H1 (cell line): ENCODE results near the gene EHD4. TPM values are rescaled to one million over a fixed set of nuclear protein-coding genes. Genes with fewer than 3 reads are reported as not detected.

Experiments
- CTCF ChIA-PET: fragments of 300-600 bp; sonication (Branson Sonifier 250); formaldehyde crosslinking; loops from one replicate; lab custom pipeline; 2021; ENCODE audit not compliant: partially characterized antibody; lab: Charles Lee
- POLR2A ChIA-PET: fragments of 300-600 bp; sonication (Branson Sonifier 250); formaldehyde crosslinking; loops from one replicate; lab custom pipeline; 2021; ENCODE audit warnings: inconsistent platforms; ENCODE audit not compliant: partially characterized antibody; lab: Charles Lee
- DNase-seq, 2 experiments: peaks; one replicate each; pipeline versions ENCODE4 v3.0.0 to v3.0.0-alpha.2; 2010 to 2022; ENCODE audit warnings: low spot score in 2 of 2, low read depth in 1 of 2, mixed read lengths in 1 of 2
- FAIRE-seq: peaks from 2 replicates; lab custom pipeline; 2011; peaks lifted over from hg19 to GRCh38; lab: Jason Lieb, UNC
- H2AFZ ChIP-seq: 2 replicates; pipeline ENCODE4 v1.8.1; 2012; ENCODE audit warnings: low read length, inconsistent platforms
- H2AK5ac ChIP-seq: 2 replicates; pipeline ENCODE4 v1.6.1; 2013; ENCODE audit warnings: low read depth, low read length
- H2BK120ac ChIP-seq: replicated peaks from 2 replicates; pipeline ENCODE3; 2013; ENCODE audit warnings: low read depth, low read length, inconsistent platforms
- H2BK12ac ChIP-seq: 2 replicates; pipeline ENCODE4 v1.6.1; 2013; ENCODE audit warnings: low read depth, low read length
- H2BK15ac ChIP-seq: 2 replicates; pipeline ENCODE4 v1.6.1; 2013; ENCODE audit warnings: low read length
- H2BK20ac ChIP-seq: 2 replicates; pipeline ENCODE4 v1.6.1; 2013; ENCODE audit warnings: low read length
- H2BK5ac ChIP-seq: 2 replicates; pipeline ENCODE4 v1.6.1; 2013; ENCODE audit warnings: low read depth, low read length
- H3K14ac ChIP-seq: 2 replicates; pipeline ENCODE4 v1.6.1; 2013; ENCODE audit warnings: inconsistent platforms; ENCODE audit not compliant: insufficient read length
- H3K18ac ChIP-seq: 2 replicates; pipeline ENCODE4 v1.6.1; 2013; ENCODE audit warnings: low read length; ENCODE audit errors: extremely low read depth
- H3K23ac ChIP-seq: 2 replicates; pipeline ENCODE4 v1.6.1; 2013; ENCODE audit warnings: inconsistent platforms; ENCODE audit not compliant: insufficient read length
- H3K23me2 ChIP-seq: 2 replicates; pipeline ENCODE4 v1.6.1; 2013; ENCODE audit warnings: low read depth, low read length
- H3K27ac ChIP-seq: 2 replicates; pipeline ENCODE4 v1.6.1; 2011; ENCODE audit warnings: low read depth, low read length, inconsistent platforms
- H3K27me3 ChIP-seq, 4 experiments: replicated peaks in 1 of 4; 1 replicate in 1 of 4; 2 replicates in 3 of 4; pipeline versions ENCODE4 v1.6.1 to v1.8.1; 2011 to 2013; ENCODE audit warnings: low read length in 3 of 4, mild to moderate bottlenecking in 3 of 4, inconsistent platforms in 2 of 4, mixed read lengths in 2 of 4, moderate library complexity in 1 of 4; ENCODE audit not compliant: control insufficient read depth in 3 of 4, insufficient read depth in 3 of 4; ENCODE audit errors: extremely low read depth in 1 of 4
- H3K36me3 ChIP-seq, 4 experiments: 2 replicates each; pipeline versions ENCODE4 v1.6.1 to v1.8.1; 2011 to 2013; ENCODE audit warnings: mild to moderate bottlenecking in 4 of 4, low read length in 3 of 4, moderate library complexity in 2 of 4, control low read depth in 1 of 4, inconsistent platforms in 1 of 4; ENCODE audit not compliant: insufficient read depth in 4 of 4, control insufficient read depth in 2 of 4
- H3K4ac ChIP-seq: replicated peaks from 2 replicates; pipeline ENCODE3; 2013; ENCODE audit warnings: low read length, low read depth, mixed read lengths, inconsistent platforms; ENCODE audit not compliant: insufficient read length
- H3K4me1 ChIP-seq, 4 experiments: replicated peaks in 1 of 4; 1 replicate in 1 of 4; 2 replicates in 3 of 4; pipeline versions ENCODE4 v1.6.1 to v1.8.1; 2011 to 2013; ENCODE audit warnings: low read length in 3 of 4, inconsistent platforms in 2 of 4, mixed read lengths in 1 of 4; ENCODE audit not compliant: insufficient read depth in 4 of 4, control insufficient read depth in 3 of 4
- H3K4me2 ChIP-seq, 2 experiments: 2 replicates each; pipeline versions ENCODE4 v1.6.1 to v1.8.1; 2011 to 2013; ENCODE audit warnings: low read depth in 2 of 2, low read length in 2 of 2, control low read depth in 1 of 2, inconsistent platforms in 1 of 2, mild to moderate bottlenecking in 1 of 2; ENCODE audit not compliant: insufficient read depth in 1 of 2
- H3K4me3 ChIP-seq, 4 experiments: fragments of 200-600, 300-600 bp in 1 of 4; sonication (generic), shearing (Covaris generic), sonication (Bioruptor Twin) in 1 of 4; 2 replicates each; pipeline versions ENCODE4 v1.5.1 to v1.8.1; 2011 to 2016; ENCODE audit warnings: low read length in 4 of 4, low read depth in 3 of 4, control low read depth in 2 of 4, inconsistent platforms in 2 of 4, mild to moderate bottlenecking in 2 of 4, mixed read lengths in 1 of 4, moderate library complexity in 1 of 4; ENCODE audit not compliant: insufficient read depth in 2 of 4; ENCODE audit errors: extremely low read depth in 1 of 4
- H3K56ac ChIP-seq: replicated peaks from 2 replicates; pipeline ENCODE3; 2013; ENCODE audit warnings: low read depth, mild to moderate bottlenecking, mixed read lengths, low read length, inconsistent platforms; ENCODE audit not compliant: insufficient read length
- H3K79me1 ChIP-seq: 2 replicates; pipeline ENCODE4 v1.6.1; 2013; ENCODE audit warnings: low read depth, low read length, control low read depth
- H3K79me2 ChIP-seq, 2 experiments: 2 replicates each; pipeline versions ENCODE4 v1.6.1 to v1.8.1; 2012 to 2013; ENCODE audit warnings: low read length in 2 of 2, mild to moderate bottlenecking in 2 of 2, inconsistent platforms in 1 of 2; ENCODE audit not compliant: insufficient read depth in 2 of 2, control insufficient read depth in 1 of 2
- H3K9ac ChIP-seq, 4 experiments: replicated peaks in 1 of 4; 1 replicate in 1 of 4; 2 replicates in 3 of 4; pipeline versions ENCODE4 v1.6.1 to v1.8.1; 2011 to 2013; ENCODE audit warnings: low read depth in 3 of 4, low read length in 3 of 4, control low read depth in 2 of 4, mild to moderate bottlenecking in 2 of 4, moderate library complexity in 2 of 4, inconsistent platforms in 1 of 4; ENCODE audit errors: extremely low read depth in 1 of 4
- H3K9me3 ChIP-seq, 2 experiments: 2 replicates each; pipeline versions ENCODE4 v1.6.1 to v1.8.1; 2012 to 2013; ENCODE audit warnings: mild to moderate bottlenecking in 2 of 2, moderate library complexity in 2 of 2, control low read depth in 1 of 2, inconsistent platforms in 1 of 2, low read depth in 1 of 2, low read length in 1 of 2, mixed read lengths in 1 of 2; ENCODE audit not compliant: insufficient read depth in 2 of 2
- H4K20me1 ChIP-seq, 2 experiments: replicated peaks in 1 of 2; 2 replicates each; pipeline versions ENCODE3 to v1.8.1; 2011 to 2013; ENCODE audit warnings: inconsistent platforms in 2 of 2, low read length in 2 of 2, mild to moderate bottlenecking in 1 of 2; ENCODE audit not compliant: insufficient read depth in 2 of 2, control insufficient read depth in 1 of 2
- H4K5ac ChIP-seq: 2 replicates; pipeline ENCODE4 v1.6.1; 2013; ENCODE audit warnings: low read length, low read depth, mixed read lengths, inconsistent platforms; ENCODE audit not compliant: insufficient read length
- H4K8ac ChIP-seq: 2 replicates; pipeline ENCODE4 v1.8.0; 2013; ENCODE audit warnings: mild to moderate bottlenecking, moderate library complexity, low read length, inconsistent platforms; ENCODE audit not compliant: insufficient read depth; ENCODE audit errors: extremely low read depth
- H4K91ac ChIP-seq: replicated peaks from 2 replicates; pipeline ENCODE3; 2013; ENCODE audit warnings: low read length, mixed read lengths, inconsistent platforms; ENCODE audit not compliant: insufficient read length
- ATF2 ChIP-seq: IDR thresholded peaks from 2 replicates; pipeline ENCODE4 v1.6.1; 2012; ENCODE audit warnings: low read length, inconsistent platforms
- CBX5 ChIP-seq: fragments of 300-800, 300-1000 bp; sonication (generic); IDR thresholded peaks from 2 replicates; pipeline ENCODE4 v1.7.1; 2016; ENCODE audit warnings: antibody characterized with exemption, low read length, low read depth
- CTBP2 ChIP-seq: IDR thresholded peaks from 2 replicates; pipeline ENCODE4 v1.7.0; 2011; ENCODE audit warnings: borderline replicate concordance, mild to moderate bottlenecking, moderate library complexity, mixed read lengths, low read length; ENCODE audit not compliant: insufficient read depth, insufficient read length
- EGR1 ChIP-seq: IDR thresholded peaks from 2 replicates; pipeline ENCODE4 v1.6.1; 2011; ENCODE audit warnings: low read depth, low read length, borderline replicate concordance
- JUN ChIP-seq: IDR thresholded peaks from 2 replicates; pipeline ENCODE4 v1.6.1; 2011; ENCODE audit warnings: low read depth, mild to moderate bottlenecking, improper control_type of control experiment, low read length
- KDM1A ChIP-seq: fragments of 200-600, 300-600 bp; sonication (generic); IDR thresholded peaks from 2 replicates; pipeline ENCODE4 v1.7.1; 2016; ENCODE audit warnings: mild to moderate bottlenecking, low read length, borderline replicate concordance
- POLR2A ChIP-seq, 2 experiments: IDR thresholded peaks; 1 replicate in 1 of 2; 2 replicates in 1 of 2; pipeline ENCODE4 v1.6.1; 2011; ENCODE audit warnings: low read depth in 2 of 2, low read length in 2 of 2, mild to moderate bottlenecking in 2 of 2; ENCODE audit errors: control extremely low read depth in 1 of 2
- RBBP5 ChIP-seq: IDR thresholded peaks from 2 replicates; pipeline ENCODE4 v1.7.1; 2012; ENCODE audit warnings: low read depth, mild to moderate bottlenecking, inconsistent platforms, low read length, moderate library complexity, borderline replicate concordance
- RFX5 ChIP-seq: IDR thresholded peaks from 2 replicates; pipeline ENCODE4 v1.6.1; 2011; ENCODE audit warnings: low read depth, low read length, improper control_type of control experiment, borderline replicate concordance
- SIX5 ChIP-seq: IDR thresholded peaks from 2 replicates; pipeline ENCODE4 v1.6.1; 2011; ENCODE audit warnings: mild to moderate bottlenecking, low read depth, low read length
- SP4 ChIP-seq: IDR thresholded peaks from 2 replicates; pipeline ENCODE4 v1.6.1; 2012; ENCODE audit warnings: low read length, inconsistent platforms
- SRF ChIP-seq: IDR thresholded peaks from 2 replicates; pipeline ENCODE4 v1.6.1; 2011; ENCODE audit warnings: mild to moderate bottlenecking, low read depth, low read length, moderate library complexity
- TAF1 ChIP-seq: IDR thresholded peaks from 2 replicates; pipeline ENCODE4 v1.6.1; 2011; ENCODE audit warnings: mild to moderate bottlenecking, low read depth, low read length
- ZNF274 ChIP-seq: IDR thresholded peaks from 2 replicates; pipeline ENCODE4 v1.7.0; 2012; ENCODE audit warnings: low read length, borderline replicate concordance; ENCODE audit errors: extremely low read depth
- WGBS, 2 experiments: shearing (Covaris generic) in 1 of 2; methylation state at CpG; one replicate each; pipeline versions ENCODE4 v1.1.6 to v1.1.7; 2013 to 2015; ENCODE audit warnings: low lambda C conversion rate in 2 of 2, mixed read lengths in 2 of 2, inconsistent platforms in 1 of 2, low coverage in 1 of 2, missing lambda C conversion rate in 1 of 2; ENCODE audit not compliant: insufficient replicate concordance in 2 of 2, insufficient coverage in 1 of 2, insufficient read length in 1 of 2; ENCODE audit errors: extremely low coverage in 1 of 2, missing lambda C conversion rate in 1 of 2; 5-methylcytosine and 5-hydroxymethylcytosine counted together
- polyA plus RNA-seq, 7 experiments: library from polyadenylated mRNA; depleted of rRNA in 3 of 7; stranded (reverse) in 5 of 7; unstranded in 2 of 7; fragments of >200 nt in 5 of 7; fragments of 200-250 nt in 2 of 7; gene quantifications; 1 replicate in 5 of 7; 2 replicates in 1 of 7; 4 replicates in 1 of 7; pipeline versions ENCODE4 v1.2.1 to v1.2.3, GENCODE V29; 2011 to 2013; ENCODE audit warnings: missing spikeins in 2 of 7, mixed read lengths in 2 of 7
- total RNA-seq: library from RNA; stranded (reverse); fragmentation: NEBNext Ultra II Directional; extraction: Animal tissue kit (Norgen Biotek cat#: 25700); gene quantifications from 2 replicates; pipeline ENCODE4 v1.2.1, GENCODE V29; 2021

The EHD4 gene
- total and polyA plus RNA-seq, 2 of the 8 experiments (the other 6 are each of a cell fraction or from before 2014, with no cell fraction given), result 17.5 to 24.5 TPM

- no peaks in the 10 kb centered on the region for H3K27me3 ChIP-seq
Measured at GRCh38 chr15:41996376-41996775, 24.0 kb upstream of the EHD4 start.

More at GRCh38 chr15:41996376-41996775, 24.0 kb upstream of the EHD4 start:
- Histone ChIP-seq H3K4me2 (no peak overlapping the region), H3K4ac (no peak overlapping the region), H3K9ac (no peak overlapping the region), H4K8ac (no peak overlapping the region), H3K4me3 (no peak overlapping the region), H2BK20ac (no peak overlapping the region), H2BK120ac (no peak overlapping the region), H4K20me1 (no peaks in the 10 kb centered on the region), H2AFZ (no peak overlapping the region), H2BK15ac (no peak overlapping the region), H3K36me3 (no peaks in the 10 kb centered on the region), H3K79me1 (no peaks in the 10 kb centered on the region), H4K5ac (no peak overlapping the region), H2BK5ac (no peak overlapping the region), H3K4me1 (no peaks in the 10 kb centered on the region), H4K91ac (no peak overlapping the region), H2AK5ac (no peak overlapping the region), H3K14ac (no peak overlapping the region), H3K27ac (no peak overlapping the region), H3K23ac (no peak overlapping the region), H3K9me3 (no peaks in the 10 kb centered on the region), H2BK12ac (no peak overlapping the region), H3K56ac (no peak overlapping the region), H3K79me2 (no peaks in the 10 kb centered on the region), H3K23me2 (no peaks in the 10 kb centered on the region), H3K18ac (no peak overlapping the region)
- no peak for DNase-seq
- ChIA-PET POLR2A (interaction anchor here (1.3 kb wide), 1 partner anchor 67 kb away, joined by 3 read pairs; no protein-coding TSS in a partner anchor), CTCF (interaction anchor here (0.6 to 14.6 kb wide), 9 partner anchors 8 to 142 kb away, joined by 3 to 185 read pairs (median 8); no protein-coding TSS in a partner anchor)
- 91% methylated on average over 10 of the region's 10 CpGs; no CpG with 5 or more reads in 1 of the 2 experiments for WGBS, 2 experiments
- TF ChIP-seq TAF1 (no peak), EGR1 (no peak), SP4 (no peak), SIX5 (no peak), RBBP5 (no peak), CTBP2 (no peak), JUN (no peak), ATF2 (no peak), ZNF274 (no peak), SRF (no peak), POLR2A (IDR thresholded peaks at IDR 0.05; ENCODE audit: control extremely low read depth in 1 of 2, low read depth in 2 of 2, low read length in 2 of 2) (no peak), KDM1A (no peak), RFX5 (no peak), CBX5 (no peak)
- no peak for FAIRE-seq
